Measurements from ENCODE around the gene FGF18. TPM values are rescaled to one million over a fixed set of nuclear protein-coding genes. Genes with fewer than 3 reads are reported as not detected.

The FGF18 gene
- polyA plus RNA-seq, 12 donors: 8.3 to 23.9 (median 14.8) TPM; not detected in 1

DNA sequence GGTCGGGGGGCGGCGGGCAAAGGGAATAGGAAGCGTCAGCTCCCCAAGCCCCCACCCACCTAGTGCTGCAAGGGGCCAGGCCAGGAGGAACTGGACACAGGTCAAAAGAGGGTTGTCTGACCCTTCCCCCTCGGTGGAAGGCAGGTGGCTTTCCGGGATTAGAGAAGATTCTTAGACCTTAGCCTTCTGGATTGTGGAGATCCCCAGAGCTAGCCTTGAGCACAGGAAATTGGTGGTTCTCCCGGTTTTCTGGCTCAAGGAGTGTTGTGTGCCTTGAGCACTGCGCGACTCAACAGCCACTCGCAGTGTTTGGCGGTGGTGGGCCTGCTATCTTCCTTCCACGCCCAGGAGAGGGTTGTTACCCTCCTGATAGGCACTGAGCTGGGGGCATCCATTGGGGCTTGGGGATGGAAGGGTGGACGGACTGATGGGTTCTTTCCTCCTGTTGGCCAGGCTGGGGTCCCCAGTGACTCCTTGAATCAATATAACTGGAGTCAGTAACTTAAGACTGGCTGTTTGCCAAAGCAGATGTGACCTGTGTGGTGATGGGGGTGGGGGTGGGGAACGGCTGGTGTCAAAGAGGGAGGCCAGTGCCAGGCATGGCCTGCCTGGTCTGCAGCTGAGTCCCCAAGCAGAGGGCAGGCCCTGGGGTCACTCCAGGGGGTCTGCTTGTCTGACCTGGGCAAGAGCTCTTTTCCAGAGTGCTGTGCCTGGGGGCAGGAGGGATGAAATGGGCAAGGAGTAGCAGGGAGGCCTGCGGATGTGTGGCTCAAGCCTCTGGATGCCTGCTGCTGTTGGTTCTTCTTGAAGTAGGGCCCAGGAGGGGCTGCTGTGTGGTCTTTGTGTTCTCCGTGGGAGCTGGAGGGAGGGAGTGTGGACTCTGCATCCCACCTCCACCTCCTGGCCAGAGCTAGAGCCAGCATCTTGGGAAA lies 2.1 kb downstream of the FGF18 start:
- no peak for DNase-seq

DNA sequence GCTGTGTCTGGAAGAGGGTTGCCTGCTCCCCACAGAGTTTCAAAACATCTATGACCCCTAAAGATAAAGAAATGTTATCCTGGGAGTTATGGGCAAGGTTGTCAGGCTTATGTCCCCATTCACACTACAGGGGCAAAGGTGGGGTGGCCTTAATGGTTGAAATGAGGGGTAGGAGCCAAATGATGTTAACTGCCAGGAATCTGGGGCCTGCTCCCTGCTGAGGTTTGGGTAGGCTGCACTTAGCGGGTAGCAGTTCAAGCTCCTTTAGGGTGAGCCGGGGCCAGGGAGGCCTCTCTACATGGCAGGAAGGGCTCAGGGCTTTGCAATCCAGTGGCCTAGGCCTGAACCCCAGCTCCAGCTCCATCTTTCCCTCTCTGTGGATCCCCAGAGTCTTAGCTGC lies 3.0 kb downstream of the FGF18 start:
- DNase-seq: no peak

DNA sequence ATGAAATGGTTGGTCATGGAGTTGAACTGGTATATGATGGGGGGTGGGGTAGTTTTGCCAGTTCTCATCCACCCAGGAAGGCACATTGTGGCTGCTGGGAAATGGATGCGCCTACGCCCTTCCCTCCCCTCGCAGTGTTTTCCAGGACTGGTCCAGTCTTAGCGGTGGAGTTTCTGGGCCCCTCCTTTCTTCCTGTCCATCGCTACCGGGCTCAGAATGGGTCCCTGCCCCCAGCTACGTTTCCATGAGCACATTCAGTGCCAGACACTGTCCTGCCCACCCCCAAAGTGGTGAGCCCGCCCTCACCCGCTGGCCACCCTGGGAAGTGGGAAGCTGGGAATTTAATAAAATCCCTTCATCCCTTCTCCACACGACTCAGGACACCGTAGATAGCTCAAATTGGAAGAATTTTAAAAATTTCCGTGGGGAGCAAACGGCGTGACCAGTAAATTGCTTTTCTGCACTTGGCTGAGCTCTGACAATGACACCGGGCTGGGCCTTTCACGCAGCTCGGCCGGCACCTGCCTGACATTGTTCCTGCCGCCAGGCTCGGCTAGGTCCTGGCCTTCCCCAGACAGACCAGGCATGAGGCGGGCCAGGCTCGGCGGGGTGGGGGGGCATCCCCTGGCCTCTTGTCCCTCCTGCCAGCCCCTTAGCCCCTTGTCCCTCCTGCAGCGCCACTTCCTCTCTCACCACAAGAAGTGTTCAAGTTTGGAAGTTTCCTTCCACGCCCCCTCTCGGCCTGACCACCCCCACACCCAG lies 3.6 kb downstream of the FGF18 start:
- DNase-seq: no peak

DNA sequence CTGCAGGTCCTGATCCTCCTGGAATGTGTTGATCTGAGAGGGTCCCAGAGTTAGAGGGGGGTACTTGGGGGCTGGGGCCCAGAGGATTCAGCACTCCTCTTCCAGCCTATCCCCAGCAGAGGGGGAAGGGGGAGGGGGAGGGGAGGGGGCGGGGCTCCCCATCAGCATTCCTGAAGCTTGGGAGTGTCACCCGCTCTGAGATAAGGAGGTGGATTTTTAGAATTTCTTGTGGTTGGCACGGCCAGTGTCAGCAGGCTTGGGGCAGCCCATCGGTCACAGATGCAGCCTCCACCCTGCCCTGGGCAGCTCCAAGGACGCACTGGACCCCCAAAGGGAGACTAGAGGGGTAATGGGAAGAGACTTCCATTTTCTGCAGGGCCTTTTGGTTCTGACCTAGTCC lies 5.3 kb downstream of the FGF18 start:
- no peak for DNase-seq

DNA sequence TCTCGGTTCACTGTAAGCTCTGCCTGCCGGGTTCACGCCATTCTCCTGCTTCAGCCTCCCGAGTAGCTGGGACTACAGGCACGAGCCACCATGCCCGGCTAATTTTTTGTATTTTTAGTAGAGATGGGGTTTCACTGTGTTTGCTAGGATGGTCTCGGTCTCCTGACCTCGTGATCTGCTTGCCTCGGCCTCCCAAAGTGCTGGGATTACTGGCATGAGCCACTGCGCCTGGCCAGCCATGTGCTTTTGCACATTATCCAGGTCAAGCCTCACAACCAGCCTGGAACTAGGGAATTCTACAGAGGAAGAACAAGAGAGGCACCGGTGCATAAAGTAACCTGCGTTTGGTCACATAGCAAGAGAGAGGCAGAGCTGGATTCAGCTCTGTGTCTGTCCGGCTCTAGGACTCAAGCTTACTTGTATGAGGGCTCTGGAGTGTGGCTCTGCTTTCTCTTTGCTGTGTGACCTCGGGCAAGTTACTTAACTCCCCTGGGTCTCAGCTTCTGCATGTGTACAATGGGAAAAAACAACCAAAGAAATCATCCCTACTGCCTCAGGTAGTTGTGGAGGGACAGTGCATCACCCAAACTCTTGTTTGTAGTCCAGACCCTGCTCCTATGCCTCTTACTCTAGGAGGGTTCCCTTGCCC lies 6.3 kb downstream of the FGF18 start:
- DNase-seq: no peak

DNA sequence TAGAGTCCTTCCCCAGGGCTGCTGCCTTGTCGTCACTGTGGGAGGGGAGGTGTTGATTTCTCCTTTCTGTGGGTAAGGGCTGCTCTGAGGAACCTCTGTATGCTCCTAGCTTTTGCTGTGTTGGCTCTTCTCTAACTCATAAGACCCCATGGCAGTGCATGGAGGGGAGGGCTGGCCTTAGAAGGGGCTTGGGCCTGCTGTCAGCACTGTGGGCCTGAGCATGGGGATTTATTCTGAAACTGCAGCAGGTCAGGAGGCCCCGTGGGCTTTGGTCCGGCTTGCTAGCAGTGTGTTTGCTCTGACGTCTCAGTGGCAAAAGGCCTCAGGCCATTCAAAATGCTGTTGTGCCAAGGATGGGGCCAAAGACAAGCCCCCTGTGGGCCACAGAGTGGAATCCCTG lies 6.8 kb downstream of the FGF18 start:
- DNase-seq: no peak

DNA sequence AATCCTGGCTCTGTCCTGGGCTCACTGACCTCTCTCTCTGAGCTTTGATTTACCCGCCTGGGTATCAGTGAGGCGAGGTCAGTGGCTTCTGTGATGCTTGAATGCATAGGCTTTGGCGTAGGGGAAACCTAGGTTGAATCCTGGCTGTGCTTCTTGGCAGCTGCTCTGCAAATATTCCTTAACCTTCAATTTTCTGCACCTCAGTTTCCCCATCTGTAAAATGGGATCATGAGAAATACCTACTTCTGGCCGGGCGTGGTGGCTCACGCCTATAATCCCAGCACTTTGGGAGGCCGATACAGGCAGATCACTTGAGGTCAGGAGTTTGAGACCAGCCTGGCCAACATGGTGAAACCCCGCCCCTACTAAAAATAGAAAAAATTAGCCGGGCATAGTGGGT lies 7.2 kb downstream of the FGF18 start:
- DNase-seq: no peak

DNA sequence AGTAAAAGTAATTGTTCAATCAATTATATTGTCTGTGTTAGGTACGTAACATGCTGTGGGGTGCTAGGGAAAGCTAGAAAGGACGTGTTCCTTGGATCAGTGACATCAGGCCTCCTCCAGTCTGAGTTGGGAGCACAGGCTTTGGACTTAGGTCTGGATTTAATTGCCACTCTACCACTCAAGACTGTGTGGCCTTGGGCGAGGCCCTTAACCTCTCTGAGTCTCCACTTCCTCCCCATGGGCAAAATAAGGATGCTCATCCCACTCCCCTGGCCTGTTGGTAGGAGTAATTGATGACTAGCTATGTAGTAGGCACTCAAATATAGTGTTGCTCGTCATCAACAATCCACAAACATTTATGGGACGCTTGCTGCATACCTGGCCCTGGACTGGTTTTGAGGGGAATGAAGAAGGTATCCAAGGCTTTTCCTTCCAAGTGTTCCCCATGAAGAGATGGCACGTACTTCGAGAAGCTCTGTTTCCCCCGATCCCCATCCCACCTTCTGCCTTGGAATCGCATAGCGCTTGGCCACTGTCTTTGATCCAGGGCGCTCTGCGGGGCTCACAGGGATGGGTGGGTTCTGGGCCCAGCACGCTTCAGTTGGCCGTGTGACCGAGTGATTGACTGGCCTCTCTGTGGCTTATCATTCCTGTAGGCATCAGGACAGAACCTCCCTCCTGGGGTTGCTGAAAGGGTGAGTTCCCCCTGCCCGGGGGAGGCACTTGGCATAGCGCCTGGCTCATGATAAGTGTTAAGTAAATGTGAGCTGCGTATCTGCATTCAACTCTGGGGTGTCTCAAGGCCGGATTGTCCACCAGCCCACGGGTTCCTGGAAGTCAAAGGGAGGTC lies 8.1 kb downstream of the FGF18 start:
- DNase-seq: no peak

DNA sequence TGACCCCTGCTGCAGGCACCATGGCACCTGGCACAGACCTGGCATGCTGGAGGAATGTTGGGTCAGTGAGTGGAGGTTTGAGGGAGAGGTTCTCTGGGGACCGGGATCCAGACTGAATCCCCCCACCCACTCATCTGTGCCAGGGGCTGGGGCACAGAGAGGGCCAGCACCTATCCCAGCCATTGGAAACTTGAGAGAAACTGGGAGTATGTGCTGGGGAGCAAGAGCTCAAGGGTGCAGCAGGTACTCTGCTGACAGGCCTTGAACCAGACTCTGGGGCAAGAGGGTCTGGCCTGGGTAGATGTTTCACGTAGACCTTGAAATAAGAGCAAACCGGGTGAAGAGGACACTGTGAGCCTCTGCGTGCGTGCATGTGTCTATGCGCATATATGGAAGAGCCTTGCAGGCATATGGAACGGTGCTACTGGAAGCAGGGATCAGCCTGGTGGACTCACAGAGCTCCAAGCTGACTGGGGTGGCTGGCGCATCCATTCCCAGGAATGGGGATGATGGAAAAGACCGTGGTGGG lies 8.8 kb downstream of the FGF18 start:
- no peak for DNase-seq

DNA sequence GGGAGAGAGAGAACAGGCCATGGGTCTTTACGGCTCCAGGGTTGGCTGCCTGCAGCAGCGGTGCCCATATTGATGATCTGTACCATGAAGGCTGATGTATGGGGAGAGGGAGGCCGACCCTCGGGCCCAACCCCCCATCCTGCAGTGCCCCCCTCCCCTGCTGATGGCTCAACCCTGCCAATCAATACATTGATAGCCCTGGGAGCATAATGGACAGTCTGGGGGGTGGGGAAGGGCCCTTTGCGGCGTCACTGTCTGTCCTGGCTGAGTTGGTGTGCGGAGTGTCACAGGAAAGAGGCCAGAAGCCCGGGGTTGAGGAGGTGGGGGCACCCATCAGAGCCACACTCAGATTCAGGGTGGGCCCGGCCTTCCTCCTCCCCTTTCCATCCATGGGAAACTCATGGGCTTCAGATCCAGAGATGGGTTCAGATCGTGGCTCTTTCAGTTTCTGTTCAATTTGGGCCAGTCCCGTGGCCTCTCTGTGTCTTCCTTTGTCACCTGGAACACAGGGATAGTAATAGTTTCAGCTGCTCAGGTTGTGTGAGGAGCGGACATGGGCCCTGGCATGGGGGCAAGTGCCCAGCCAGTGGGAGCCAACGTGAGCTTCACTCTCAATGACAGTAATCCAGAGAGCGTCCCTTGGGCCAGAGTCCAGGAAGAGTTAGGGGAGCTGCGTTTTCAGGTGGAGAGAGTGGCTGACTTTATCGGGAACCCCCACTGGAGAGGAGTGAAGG lies 9.5 kb downstream of the FGF18 start:
- DNase-seq: no peak

DNA sequence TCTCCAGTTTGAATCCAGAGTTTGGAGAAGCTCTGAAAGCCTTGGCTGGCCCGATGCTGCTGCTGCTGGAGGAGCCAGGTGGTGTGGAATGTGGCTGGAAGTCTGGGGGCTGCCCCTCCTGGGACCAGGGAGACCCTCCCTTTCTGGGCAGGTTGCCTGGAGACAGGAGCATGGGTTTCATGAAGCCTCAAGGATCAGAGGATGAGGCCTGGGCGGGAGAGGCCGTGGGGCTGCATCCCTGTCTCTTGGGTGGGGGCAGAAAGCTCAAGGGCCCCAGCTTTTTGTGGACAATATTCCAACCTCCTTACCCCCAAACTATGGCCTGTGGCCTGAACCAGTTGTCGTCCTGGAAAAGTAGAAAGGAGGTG lies 10.1 kb downstream of the FGF18 start:
- DNase-seq: no peak

DNA sequence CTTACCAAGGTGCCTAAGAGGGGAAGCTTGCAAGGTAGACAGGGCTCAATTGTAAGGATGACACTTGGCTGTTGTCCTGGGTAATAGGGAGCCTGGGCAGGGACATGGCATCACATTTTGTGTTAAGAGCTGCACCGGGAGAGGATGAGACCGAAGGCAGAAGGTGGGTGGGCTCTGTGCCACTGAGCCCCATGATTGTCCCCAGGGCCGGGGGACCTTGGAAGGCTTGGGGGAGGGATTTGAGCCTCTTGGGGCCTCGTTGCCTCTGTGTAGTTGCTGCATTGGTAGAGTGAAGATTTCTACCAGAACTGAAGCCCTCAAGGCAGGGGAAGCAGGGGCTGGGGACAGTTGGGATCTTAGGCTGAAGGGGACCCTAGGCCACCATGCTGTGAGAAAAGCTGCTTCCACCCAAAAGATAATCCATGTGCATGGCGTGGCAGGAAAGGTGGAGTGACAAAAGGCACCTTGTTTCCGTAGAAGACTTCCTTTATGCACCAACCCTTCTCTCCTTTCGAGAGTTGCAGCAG lies 11.9 kb downstream of the FGF18 start:
- DNase-seq: no peak

DNA sequence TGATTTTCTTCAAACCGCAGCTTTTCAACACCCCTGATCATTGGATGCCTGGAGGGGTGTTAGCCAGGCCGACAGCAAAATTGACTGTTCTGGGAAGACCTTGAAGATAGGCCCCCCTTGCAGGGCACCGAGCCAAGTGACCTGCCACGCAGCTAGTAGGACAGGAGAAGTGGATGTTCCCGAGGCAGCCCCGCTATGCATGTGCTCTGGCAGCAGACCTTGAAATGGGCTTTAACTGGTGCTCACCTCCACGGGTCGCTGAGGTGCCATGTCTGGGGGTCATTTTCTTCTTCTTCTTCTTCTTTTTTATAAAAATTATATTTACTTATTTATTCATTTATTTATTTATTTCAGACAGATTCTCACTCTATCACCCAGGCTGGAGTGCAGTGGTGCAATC lies 12.6 kb downstream of the FGF18 start:
- no peak for DNase-seq

DNA sequence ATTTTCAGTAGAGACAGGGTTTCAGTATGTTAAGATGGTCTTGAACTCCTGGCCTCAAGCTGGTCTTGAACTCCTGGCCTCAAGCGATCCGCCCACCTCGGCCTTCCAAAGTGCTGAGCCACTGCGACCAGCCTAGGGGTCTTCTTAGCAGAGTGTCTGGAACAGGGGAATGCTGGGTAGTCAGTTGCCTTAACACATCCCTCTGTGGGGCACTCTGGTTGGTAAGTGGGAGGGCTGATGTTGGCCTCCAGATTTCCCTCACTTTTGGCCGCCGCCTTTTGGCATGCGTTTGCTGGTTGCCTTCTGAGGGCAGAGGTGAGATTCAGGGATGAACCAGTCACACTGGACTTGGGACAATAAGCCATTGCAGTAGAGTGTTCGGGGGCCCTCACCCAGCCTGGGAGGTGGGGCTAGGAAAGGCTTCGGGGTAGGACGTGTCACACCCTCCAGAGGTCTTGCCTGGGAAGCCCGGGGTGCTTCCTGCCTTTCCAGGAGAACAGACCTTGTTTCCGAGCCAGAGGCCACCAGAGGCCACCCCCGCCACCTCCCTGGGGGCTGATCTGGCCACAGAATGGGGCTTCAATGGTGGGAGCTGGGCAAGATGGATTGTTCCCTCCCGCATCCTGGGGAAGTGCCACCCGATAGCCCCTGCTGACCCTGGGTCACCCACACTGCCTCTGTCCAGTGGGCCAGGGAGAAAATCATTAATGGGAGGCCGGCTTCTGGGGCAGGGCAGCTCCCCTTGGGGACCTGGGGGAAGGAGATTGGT lies 13.3 kb downstream of the FGF18 start:
- no peak for DNase-seq

DNA sequence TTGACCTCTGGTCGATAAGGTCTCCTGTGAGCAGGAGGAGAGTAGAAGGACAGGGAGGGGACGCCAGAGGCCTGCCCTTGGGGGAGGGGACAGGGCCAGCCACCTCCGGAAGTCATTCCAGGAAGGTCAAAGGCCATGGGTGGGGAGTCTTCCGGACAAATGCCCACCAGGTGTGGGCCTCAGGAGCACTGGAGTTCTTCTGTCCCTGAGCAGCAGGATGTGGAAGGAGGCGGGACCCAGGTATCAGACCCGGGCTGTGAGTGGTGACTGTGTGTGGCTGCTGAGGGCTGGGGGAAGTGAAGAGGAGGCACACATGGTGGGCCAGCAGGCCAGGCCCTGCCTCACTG lies 13.9 kb downstream of the FGF18 start:
- DNase-seq: no peak

DNA sequence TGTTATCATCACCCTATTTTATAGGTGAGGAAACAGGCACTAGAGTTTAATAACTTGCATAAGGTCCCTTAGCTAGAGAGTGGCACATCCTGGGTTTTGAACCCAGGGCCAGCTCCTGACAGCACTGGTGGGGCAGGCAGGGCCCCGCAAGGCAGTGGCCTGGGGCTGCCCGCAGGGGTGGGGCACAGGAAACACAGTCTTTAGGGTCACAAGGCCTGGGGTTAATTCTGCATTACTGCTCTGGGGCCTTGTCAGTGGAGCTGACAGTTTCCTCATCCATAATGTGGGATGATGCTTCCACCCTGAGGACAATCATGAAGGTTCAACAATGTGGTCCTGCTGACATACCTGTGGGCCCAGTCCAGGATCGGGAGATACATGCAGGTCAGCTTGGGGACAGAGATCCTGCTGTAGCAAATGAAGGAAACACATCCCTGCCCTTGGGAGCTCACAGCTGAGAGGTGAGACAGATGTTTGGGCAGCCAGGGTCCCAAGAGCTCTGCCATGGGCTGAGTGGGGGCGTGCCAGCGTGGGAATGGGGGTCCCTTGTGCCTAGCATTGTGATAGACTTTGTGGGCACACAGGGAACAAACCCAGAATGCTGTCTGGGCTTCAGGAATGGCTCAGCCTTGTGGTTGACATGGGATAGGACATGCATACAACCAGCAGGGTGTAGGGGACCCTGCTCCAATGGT lies 14.7 kb downstream of the FGF18 start:
- no peak for DNase-seq

DNA sequence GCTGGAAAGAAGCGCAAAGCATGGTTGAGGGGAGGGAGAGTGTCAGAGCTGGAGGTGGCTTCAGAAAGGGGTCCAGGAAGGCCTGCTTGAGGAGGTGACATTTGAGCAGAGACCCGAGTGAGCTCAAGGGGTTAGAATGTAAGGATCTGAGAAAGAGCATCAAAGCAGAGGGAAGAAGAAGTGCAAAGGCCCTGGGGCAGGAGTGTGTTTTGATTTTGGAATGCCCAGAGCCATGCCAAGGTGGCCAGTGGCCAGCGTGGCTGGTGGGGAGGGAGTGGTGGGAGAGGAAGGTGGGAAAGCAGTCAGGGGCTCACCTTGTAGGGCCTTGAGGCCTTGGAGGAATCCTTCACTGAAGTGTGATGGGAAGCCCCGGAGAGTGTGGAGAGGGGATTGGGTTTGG lies 15.4 kb downstream of the FGF18 start:
- no peak for DNase-seq

DNA sequence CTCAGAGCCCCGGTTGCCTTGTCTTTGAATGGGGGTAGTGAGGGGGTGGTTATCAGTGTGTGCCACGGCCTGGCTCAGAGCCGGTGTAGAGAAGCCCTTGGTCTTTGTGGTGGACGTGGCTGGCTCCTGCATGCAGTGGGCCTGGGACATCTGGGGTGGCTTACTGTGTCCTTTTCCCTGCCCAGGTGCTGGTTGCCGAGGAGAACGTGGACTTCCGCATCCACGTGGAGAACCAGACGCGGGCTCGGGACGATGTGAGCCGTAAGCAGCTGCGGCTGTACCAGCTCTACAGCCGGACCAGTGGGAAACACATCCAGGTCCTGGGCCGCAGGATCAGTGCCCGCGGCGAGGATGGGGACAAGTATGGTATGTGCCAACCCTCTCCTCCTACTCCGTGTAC lies 16.5 kb downstream of the FGF18 start:
- no peak for DNase-seq

DNA sequence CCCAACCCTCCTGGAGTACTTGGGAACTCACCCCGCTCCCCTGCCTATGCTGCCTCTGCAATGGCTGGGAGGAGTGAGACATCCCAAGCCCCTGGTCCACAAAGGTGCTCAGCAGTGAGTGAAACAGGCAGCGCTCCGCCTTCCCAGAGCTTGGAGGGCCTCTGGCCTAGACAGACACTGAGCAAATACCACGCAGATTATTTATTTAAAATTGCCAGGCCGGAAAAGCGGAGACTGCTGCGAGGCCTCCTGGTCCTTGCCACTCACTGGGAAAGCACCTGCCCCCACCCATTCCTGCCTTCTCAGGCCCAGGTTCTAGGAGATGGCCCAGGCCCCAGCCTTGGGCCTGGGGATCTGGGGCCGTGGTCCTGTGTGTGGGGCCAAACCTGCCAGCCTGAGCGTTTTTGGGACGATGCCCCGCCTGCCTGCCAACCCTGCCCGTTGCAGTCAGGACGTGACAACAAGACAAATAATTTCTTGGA lies 17.4 kb downstream of the FGF18 start:
- DNase-seq: no peak
